Activated T-cell treated with anti-CD3 and anti-CD28 coated beads for 1 hour (primary cell): ENCODE data around the gene PRKCH.

Source experiments
- DNase-seq: peaks from one replicate; pipeline ENCODE4 v3.0.0-alpha.2; 2020; ENCODE audit warnings: low read depth

Gene PRKCH

GRCh38 chr14:61553730-61554641 lies 232.6 kb downstream of the PRKCH start:
- DNase-seq, result no peak

GRCh38 chr14:61555056-61555838 lies 233.9 kb downstream of the PRKCH start:
- no peak for DNase-seq

GRCh38 chr14:61556455-61556854 lies 235.1 kb downstream of the PRKCH start:
- no peak for DNase-seq

- DNase-seq, result no peak
Observed at GRCh38 chr14:61557262-61557661, 235.9 kb downstream of the PRKCH start.

- DNase-seq, result no peak
Observed at GRCh38 chr14:61557854-61558253, 236.5 kb downstream of the PRKCH start.

- DNase-seq, result no peak
Observed at GRCh38 chr14:61558271-61558670, 236.9 kb downstream of the PRKCH start.

- DNase-seq, result no peak
Observed at GRCh38 chr14:61559641-61560201, 238.3 kb downstream of the PRKCH start.

GRCh38 chr14:61560323-61560722 lies 238.9 kb downstream of the PRKCH start:
- DNase-seq, result no peak

- DNase-seq, result no peak
Observed at GRCh38 chr14:61561104-61561503, 239.7 kb downstream of the PRKCH start.

- DNase-seq, result no peak
Observed at GRCh38 chr14:61561657-61562276, 240.4 kb downstream of the PRKCH start.

GRCh38 chr14:61562321-61563161 lies 241.2 kb downstream of the PRKCH start:
- DNase-seq, result no peak

GRCh38 chr14:61563162-61563511 lies 241.8 kb downstream of the PRKCH start:
- DNase-seq, result no peak

- no peak for DNase-seq
Observed at GRCh38 chr14:61563880-61564617, 242.7 kb downstream of the PRKCH start.

- no peak for DNase-seq
Observed at GRCh38 chr14:61564618-61565091, 243.3 kb downstream of the PRKCH start.

GRCh38 chr14:61565181-61565580 lies 243.8 kb downstream of the PRKCH start:
- DNase-seq, result no peak

GRCh38 chr14:61565836-61566536 lies 244.6 kb downstream of the PRKCH start:
- no peak for DNase-seq

GRCh38 chr14:61566537-61567225 lies 245.3 kb downstream of the PRKCH start:
- no peak for DNase-seq

GRCh38 chr14:61567838-61568571 lies 246.6 kb downstream of the PRKCH start:
- DNase-seq, result no peak

- DNase-seq, result peak; percentile 36
Observed at GRCh38 chr14:61568572-61569011, 247.2 kb downstream of the PRKCH start.
